Measurements from ENCODE around the gene CEACAM16. TPM values are rescaled to one million over a fixed set of nuclear protein-coding genes. Genes with fewer than 3 reads are reported as not detected.

CEACAM16 gene
- total RNA-seq, 2 experiments from 2014 or later = not detected

DNA sequence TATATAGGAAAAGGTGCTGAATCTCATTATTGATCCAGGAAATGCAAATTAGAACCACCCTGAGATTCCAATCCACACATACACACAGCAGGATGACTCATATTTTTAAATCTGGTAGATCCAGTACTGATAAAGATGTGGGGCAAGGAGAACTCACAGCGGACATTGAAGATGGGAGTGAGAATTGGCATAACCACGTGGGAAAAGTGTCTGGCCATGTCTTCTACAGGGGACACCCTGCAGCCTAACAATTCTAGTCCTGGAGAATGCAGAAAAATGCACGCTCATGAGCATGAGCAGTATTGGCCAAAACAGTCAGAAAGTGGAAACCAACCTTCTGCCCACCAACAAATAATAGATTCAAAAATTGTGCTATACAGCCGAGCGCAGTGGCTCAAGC lies 36.1 kb downstream of the CEACAM16 start:
- ChIA-PET POLR2A (no interaction called here), CTCF (no interaction called here)

DNA sequence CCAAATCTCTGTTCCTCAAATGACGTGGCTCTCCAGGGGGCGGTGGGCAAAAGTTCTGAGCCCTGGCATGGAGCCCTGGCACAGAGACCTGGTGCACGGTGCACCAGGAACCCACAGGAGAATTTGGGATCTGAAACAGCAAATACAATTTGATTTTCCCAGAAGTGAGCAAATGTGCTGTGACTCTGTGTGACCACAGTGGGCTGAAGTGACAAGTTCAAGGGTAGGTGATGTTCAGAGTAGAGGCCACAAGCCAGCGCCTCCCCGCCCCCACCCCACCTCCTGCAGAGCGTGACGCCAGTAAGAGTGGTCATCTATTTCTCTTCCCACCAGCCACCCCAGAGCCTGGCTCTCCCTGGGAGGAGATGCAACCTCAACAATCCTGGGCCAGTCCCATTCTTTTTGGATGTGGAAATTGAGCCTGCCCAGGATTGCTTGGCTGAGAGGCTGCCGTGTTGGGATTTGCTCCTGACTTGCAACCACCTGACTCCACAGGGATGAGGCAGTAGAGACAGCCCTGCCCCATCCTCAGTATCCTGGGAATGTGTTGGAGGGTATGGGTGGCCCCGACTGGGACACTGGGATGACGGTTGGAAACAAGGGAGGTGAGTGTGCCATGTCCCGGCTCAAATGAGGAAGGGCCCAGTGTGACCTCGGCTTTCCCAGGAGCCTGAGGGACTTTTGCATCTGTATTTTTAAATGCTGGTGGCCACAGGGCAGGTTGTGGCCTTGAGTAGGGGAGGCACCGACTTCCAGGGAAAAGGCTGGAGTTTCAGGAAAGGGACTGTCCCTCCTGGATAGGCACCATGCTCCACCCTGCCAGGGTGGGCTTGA lies 38.5 kb downstream of the CEACAM16 start:
- ChIA-PET CTCF (interaction anchor here (1.2 kb wide), 1 partner anchor 33 kb away, joined by 4 read pairs; no protein-coding TSS in a partner anchor), POLR2A (no interaction called here)

DNA sequence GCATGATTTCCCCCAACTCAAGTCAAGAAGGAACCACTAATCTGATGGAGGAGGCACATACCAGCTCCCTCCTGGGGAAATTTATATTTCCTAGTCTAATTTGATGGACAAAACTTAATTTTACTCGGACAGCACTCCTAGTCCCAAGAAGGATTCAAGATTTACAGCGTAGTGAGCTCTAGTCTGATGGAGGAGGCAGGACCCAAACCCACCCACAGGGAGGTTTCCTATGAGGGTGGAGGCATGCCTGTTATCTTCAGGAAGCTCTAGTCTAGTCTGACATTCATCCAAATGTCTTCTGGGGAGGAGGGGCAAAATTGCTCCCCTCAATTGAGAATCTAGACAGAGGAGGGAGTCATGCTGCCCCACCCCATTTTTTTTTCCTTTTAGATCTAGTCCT lies 39.2 kb downstream of the CEACAM16 start:
- POLR2A ChIA-PET = no interaction called here
- CTCF ChIA-PET = interaction anchor here (1.3 kb wide), 1 partner anchor 47 kb away, joined by 4 read pairs; no protein-coding TSS in a partner anchor

DNA sequence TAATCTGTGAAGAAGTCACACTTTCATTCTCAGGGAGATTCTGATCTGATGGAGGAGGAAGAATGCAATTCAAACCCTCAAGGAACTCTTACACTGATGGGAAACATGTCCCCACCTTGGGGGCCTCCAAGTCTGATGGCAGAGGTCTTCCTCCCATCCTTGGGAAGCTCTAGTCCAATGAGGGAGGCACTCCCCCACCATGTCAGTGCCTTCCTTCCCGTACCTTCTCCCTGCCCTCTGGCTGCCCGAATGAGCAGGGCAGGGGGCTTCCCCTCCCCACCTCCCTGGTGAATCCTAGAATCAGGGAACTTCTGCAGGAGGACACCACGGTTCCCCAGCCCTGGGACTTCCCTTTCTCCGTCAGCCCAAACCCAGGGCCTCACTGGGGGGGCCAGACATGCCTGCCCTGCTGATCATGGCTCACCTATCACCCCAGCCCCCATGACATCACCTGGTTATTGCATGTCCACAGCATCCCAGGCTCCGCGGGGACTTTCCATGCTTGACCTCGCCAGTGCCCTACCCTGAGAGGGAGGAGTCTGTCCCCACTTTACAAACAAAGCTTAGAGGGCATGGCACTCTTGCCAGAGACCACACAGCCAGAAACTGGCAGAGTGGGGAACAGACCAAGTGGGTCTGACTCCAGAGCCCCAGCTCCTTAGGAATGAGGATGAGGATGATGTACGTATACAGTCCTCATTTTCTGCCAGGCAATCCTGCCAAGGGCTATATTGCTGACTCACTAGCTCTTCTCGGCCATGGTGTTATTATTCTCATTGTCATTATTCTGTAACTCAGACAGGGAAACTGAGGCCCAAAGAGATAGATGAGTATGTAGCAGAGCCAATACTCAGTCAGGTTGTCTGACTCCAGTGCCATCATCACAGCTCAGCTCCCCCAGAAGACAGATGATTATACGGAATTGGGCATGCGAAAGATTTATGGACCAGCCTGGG lies 39.9 kb downstream of the CEACAM16 start:
- POLR2A ChIA-PET = no interaction called here
- CTCF ChIA-PET = interaction anchor here (1.2 to 1.3 kb wide), 4 partner anchors 15 to 46 kb away, joined by 4 to 6 read pairs (median 5); no protein-coding TSS in a partner anchor

DNA sequence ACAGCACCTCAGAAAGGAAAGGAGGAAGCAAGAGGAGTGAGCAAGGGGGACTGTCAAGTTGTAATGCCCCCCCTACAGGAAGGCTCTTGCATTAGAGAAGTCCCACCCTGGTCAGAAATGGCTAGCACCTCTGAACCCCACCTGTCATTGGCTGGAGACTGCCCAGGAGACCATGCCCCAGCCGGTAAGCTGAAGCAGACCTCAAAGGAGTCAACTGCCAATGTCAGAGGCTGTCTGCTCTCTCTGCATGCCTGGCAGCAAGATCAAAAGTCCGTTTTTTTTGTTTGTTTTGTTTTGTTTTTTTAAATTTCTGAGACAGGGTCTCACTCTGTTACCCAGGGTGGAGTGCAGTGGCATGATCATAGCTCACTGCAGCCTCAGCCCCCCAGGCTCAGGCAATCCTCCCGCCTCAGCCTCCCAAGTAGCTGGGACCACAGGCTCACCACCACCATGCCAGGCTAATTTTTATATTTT lies 41.4 kb downstream of the CEACAM16 start:
- ChIA-PET CTCF (interaction anchor here (0.6 to 2.0 kb wide), 3 partner anchors 17 to 31 kb away, joined by 3 to 14 read pairs (median 3); no protein-coding TSS in a partner anchor), POLR2A (no interaction called here)

DNA sequence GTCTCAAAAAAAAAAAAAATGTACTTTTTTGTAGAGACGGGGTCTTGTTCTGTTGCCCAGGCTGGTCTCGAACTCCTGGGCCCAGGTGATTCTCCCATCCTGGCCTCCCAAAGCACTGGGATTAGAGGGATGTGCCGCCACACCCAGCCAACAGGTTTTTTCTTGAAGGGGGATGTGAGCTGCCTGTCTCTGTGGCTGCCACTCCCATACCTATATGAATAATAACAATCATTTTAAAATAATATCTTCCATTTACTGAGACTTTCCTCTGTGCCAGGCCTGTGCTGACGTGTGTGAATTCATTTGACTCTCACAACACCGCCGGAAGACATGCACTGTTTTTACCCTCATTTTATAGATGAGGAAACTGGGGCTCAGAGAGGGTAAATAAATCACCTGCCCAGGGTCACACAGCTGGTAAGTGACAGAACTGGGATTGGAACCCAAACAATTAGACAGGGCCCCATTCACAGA lies 42.3 kb downstream of the CEACAM16 start:
- POLR2A ChIA-PET = interaction anchor here (0.7 kb wide), 1 partner anchor 115 kb away, joined by 4 read pairs; no protein-coding TSS in a partner anchor

DNA sequence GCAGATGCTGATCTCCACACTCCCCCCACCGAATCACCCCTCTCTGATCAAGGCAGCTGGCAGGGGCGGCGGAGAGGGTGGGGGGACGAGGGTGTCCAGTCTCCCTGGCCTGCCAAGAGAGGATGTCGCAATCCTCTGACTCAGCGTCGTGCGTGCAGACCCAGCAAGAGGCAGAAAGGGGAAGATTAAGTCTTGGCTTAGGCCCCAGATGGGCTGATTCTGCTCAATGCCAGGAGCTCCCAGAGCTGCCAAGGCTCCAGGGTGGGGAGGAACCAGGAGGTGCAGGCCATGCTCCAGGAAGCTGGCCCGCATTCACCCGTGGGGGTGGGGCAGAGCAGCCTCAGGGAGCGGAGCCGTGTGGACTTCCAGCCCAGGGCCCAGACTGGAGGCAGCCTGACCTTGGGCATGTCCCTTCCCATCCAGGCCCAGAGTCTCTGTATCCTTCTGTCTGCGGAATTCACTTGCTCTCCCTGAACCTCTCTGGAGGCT lies 42.9 kb downstream of the CEACAM16 start:
- POLR2A ChIA-PET = interaction anchor here (0.7 kb wide), 1 partner anchor 115 kb away, joined by 4 read pairs; no protein-coding TSS in a partner anchor
- CTCF ChIA-PET = interaction anchor here (0.5 to 2.0 kb wide), 2 partner anchors 18 to 107 kb away, joined by 8 to 14 read pairs; no protein-coding TSS in a partner anchor

More for the DNA sequence above, 42.3 kb downstream of the CEACAM16 start:
- CTCF ChIA-PET = interaction anchor here (2.0 kb wide), 1 partner anchor 18 kb away, joined by 14 read pairs; no protein-coding TSS in a partner anchor

DNA sequence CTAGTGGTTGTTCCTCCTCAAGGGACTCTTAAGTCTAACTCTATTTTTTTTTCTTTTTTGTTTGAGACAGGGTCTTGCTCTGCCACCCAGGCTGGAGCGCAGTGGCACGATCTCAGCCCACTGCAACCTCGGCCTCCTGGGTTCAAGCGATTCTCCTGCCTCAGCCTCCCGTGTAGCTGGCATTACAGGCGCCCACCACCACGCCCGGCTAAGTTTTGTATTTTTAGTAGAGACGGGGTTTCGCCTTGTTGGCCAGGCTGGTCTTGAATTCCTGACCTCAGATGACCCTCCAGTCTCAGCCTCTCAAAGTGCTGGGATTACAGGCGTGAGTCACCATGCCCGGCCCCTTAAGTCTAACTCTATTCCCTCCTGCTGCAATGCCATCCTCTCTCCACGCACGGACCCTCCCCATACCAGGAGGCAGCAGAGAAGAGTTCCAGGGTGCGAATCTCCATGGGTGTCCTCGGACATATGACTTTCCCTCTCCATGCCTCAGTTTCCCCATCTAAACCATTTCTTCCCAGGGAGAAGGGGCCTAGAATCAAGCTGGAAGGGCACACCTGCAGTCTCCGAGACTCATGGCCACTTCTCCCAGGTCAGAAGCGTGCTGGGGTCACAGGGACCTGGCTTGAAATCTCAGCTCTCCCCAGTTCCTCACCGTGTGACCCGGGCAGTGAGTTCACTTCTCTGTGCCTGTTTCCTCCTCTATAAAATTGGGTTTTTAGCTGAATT lies 43.5 kb downstream of the CEACAM16 start:
- POLR2A ChIA-PET = no interaction called here
- CTCF ChIA-PET = interaction anchor here (0.5 to 2.0 kb wide), 4 partner anchors 19 to 106 kb away, joined by 3 to 14 read pairs (median 7); no protein-coding TSS in a partner anchor

DNA sequence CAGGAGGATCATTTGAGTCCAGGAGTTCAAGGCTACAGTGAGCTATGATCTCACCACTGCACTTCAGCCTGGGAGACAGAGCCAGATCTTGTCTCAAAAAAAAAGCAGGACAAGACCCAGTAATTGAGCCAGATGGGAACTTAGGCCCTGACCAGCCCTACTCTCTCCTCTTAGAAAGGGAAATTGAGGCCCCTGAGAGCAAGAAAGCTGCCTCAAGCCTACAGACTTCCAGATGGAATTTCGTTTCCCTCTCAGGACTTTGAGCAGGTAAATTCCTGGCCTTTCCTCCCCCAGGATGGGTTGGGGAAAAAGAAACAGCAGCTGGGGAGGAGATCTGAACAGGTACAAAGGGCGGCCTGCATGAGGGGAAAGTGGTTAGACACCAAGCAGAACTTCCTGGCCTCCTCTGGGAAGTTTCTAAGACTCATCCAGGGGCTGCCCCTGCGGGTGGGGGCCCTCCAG lies 46.0 kb downstream of the CEACAM16 start:
- ChIA-PET CTCF (interaction anchor here (0.5 to 2.6 kb wide), 3 partner anchors 21 to 97 kb away, joined by 3 to 12 read pairs (median 7); no protein-coding TSS in a partner anchor), POLR2A (no interaction called here)

DNA sequence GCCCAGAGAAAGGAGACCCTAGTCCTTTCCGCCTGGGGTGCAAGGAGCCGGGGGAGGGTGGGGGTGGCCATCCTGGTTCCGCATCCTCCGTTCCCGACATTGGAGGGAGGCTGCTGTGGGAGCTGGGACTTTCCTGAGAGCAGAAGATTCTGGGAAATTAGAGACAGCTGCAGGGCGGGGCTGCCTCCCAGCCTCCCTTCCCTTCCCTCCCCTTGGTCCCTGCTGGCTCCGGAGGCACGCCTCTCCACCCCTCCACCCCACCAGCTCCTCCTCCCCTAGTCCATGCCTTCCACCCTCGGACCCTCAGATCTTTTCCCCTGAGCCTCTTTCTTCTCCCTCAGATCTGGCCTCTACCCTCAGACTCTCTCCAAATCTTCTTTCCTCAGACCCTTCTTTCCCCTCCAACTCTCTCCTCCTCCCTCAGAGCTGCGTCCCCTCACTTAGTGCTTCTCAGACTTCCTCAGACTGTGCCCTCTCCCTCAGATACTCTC lies 46.4 kb downstream of the CEACAM16 start:
- POLR2A ChIA-PET = no interaction called here
- CTCF ChIA-PET = interaction anchor here (0.5 to 2.6 kb wide), 3 partner anchors 21 to 96 kb away, joined by 3 to 12 read pairs (median 7); no protein-coding TSS in a partner anchor

DNA sequence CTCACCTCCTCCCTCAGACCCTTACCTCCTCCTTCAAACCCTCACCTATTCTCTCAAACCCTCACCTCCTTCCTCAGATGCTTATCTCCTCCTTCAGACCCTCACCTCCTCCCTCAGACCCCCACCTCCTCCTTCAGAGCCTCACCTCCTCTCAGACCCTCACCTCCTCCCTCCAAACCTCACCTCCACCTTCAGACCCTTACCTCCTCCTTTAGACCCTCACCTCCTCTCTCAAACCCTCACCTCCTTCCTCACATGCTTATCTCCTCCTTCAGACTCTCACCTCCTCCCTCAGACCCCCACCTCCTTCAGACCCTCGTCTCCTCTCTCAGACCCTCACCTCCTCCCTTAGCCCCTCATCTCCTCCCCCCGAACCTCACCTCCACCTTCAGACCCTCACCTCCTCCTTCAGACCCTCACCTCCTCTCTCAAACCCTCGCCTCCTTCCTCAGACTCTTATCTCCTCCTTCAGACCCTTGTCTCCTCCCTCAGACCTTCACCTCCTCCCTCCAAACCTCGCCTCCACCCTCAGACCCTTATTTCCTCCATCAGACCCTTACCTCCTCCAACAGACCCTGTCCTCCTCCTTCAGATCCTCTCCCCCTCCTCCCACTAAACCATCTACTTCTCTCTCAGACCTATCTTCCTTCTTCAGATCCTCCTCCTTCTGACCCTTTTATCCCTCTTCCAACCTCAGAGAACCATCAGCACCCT lies 47.1 kb downstream of the CEACAM16 start:
- ChIA-PET POLR2A (no interaction called here), CTCF (interaction anchor here (1.2 to 2.6 kb wide), 2 partner anchors 22 to 25 kb away, joined by 3 to 12 read pairs (median 7); no protein-coding TSS in a partner anchor)

DNA sequence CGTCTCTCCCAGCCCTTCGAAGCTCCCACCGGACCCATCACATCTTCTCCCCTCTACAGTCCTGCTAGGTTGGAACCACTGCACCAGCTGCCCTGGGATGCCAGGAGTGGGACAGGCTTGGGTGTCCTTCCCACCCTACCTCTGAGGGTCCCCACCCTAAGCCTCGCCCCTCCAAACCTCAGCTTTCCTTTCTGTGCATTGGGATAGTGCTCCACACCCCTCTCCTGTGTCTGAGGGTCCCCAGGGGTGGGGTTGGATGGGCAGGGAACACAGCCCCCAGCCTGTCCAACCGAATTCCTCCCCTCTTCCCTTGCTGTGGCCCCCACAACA lies 47.6 kb downstream of the CEACAM16 start:
- ChIA-PET POLR2A (no interaction called here), CTCF (interaction anchor here (1.2 kb wide), 1 partner anchor 23 kb away, joined by 3 read pairs; no protein-coding TSS in a partner anchor)

DNA sequence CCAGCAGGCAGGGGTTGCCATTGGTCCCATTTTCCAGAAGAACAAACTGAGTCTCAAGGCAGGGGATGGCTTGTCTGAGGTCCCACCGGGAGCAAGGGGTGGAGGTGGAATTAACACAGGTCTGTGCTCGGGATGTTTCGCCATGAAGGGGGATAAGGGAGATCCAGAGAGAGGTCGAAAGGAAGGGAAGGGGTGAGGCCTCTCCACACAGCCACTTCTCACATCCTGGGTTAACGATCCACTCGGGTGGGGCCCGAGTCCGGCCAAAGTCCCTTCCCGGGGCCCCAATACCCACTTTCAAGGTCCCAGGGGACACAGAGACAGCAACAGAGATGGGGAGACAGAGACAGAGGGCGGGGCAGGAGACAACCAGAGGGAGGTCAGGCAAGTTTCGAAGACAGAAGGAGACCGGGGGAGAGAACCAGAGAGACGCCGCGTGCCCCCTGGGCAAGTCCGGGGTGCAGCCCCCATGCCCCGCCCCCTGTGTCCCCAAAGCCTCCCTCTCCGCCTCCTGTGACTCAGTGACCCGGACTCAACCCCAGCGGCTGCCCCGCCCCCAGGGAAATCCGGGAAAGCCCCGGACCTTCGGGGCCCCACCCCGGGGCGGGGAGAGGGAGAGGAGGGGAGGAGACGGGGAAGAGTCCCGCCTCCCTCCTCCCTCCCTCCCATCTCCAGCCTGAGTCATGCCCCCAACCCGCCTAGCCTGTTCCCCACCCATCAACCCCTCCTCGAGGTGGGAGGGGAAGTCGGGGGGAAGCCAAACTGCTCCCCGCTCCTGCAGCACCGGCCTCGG lies 48.2 kb downstream of the CEACAM16 start:
- POLR2A ChIA-PET = no interaction called here
- CTCF ChIA-PET = interaction anchor here (1.2 kb wide), 1 partner anchor 23 kb away, joined by 3 read pairs; no protein-coding TSS in a partner anchor

DNA sequence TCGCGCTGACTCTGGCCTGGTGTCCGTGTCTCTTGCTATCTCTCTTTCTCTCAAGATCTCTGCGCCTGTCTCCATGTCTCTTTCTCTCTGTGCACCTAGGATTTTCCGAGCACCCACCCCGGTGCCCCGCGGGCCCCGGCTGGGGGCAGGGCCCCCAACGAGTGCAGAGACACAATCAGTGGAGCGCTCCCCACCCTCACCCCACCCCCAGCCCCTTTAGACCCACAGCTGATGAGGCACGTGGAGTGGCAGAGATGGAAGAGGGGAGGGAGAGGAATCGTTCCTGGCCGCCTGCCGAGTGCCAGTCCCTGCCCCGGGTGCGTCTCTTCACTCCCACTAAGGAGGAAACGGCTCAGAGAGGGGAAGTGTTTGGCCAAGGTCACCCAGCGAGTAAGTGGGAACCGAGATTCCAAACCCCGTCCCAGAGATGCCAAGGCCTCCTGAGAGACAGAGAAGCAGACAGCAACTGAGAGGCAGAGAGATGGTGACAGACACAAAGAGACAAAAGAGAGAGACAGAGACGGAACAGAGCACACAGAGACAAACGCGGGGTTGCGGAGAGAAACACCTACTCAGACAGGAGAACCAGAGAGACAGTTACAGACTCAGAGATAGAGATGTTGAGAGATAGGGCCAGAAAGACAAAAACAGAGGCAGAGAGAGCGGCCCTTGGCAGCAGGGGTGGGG lies 48.9 kb downstream of the CEACAM16 start:
- CTCF ChIA-PET = no interaction called here
- POLR2A ChIA-PET = no interaction called here

DNA sequence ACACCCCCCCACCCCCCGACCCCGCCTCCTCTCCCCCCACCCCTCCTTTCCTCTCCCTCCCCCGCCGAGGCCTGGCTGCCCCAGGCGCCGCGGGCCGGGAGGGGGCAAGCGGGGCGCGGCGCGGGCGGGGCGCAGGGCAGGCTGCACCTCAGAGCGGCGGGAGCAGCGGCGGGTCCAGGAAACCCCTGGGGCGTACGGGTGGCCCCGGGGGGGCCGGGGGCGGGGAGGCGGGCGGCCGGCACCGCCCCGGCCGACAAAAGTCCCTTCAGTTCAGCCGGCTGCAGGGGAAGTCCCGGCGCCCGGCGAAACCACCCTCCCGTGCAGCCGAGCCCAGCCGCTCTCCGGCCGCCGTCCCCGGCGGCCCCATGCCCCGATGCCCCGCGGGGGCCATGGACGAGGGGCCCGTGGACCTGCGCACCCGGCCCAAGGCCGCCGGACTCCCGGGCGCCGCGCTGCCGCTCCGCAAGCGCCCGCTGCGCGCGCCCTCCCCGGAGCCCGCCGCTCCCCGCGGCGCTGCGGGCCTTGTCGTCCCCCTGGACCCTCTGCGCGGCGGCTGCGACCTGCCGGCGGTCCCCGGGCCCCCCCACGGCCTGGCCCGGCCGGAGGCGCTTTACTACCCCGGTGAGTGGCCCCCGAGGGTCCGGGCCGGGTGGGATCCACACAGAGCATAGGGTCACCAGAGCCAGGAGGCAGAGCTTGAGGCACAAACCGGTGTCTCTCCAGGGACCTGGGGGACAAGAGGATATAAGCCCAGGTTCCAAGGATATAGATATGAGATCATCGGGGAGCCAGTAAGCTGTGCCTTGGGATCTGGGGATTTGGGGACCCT lies 49.7 kb downstream of the CEACAM16 start, which contains the start of gene BCL3:
Gene BCL3, plus strand, starts transcription at position 283 of the 829 bp plus-strand sequence. Its CDS starts 83 bp downstream, at position 366.
- POLR2A ChIA-PET = no interaction called here
- CTCF ChIA-PET = interaction anchor here (1.4 to 2.0 kb wide), 2 partner anchors 22 to 25 kb away, joined by 6 read pairs; no protein-coding TSS in a partner anchor

Data from activated CD8-positive, alpha-beta memory T cell treated with anti-CD3 and anti-CD28 coated beads for 36 hours (primary cell).